ENCODE results near the gene SLC6A11. TPM values are rescaled to one million over a fixed set of nuclear protein-coding genes. Genes with fewer than 3 reads are reported as not detected.
A peak's percentile ranks its signal among the peaks of the same experiment; 100 is the strongest.

SLC6A11 gene
- total and polyA plus RNA-seq, 2 of the 13 experiments (the other 11 are each of a cell fraction or from before 2014, with no cell fraction given), result 17.9 to 34.5 TPM

DNA sequence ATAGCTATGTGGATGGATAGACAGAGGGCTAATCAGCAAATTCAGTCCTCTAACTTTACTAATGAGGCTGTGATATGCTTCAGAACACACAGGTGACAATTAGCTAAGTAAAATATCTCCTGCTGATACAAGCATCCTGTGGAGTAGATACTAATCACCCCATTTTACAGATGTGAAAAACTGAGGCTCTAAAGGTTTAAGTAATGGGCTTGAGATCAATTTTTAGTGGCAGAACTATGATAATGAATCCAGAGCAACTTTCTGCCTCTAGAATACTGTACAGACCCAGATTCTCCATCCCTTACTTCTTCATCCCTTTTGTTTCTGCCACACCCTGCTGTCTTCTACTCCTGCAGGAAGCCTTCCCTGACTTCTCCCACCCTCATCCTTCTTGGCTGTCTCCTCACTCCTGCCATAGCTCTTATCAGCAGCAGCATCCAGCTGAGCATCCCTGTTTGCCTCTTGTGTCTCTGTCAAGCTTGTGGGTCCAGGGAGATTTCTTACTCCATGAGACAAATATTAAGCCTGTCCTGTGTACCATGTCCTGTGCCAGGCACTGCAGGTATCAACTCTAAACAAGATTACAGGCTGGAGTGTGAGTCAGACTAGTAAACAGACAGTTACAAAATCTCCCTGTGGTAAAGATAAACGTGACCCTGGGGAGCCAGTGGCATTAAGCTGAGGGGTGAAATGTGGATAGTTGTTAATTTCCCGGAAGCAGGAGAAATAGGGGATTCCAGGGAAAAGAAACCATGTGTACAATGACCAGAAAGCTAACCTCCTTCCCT lies 39.2 kb downstream of the SLC6A11 start (continued):
- TF ChIP-seq ZBTB3 (CRISPR knock-in tag; IDR thresholded peaks at IDR 0.05; ENCODE audit: borderline replicate concordance, low read depth), result 0 out of 2 replicates have a peak, but pooled peaks have one; percentile 56
- TF ChIP-seq FOXP1 (IDR thresholded peaks at IDR 0.05), result peak; percentile 78
- peak; percentile 91 for TF ChIP-seq FOXP1 (CRISPR knock-in tag; IDR thresholded peaks at IDR 0.05)
- TF ChIP-seq JUN (CRISPR knock-in tag; IDR thresholded peaks at IDR 0.05), result 0 out of 2 replicates have a peak, but pooled peaks have one; percentile 52
- no peak for TF ChIP-seq AGO1 (IDR thresholded peaks at IDR 0.05; ENCODE audit: low read depth, low read length, poor library complexity, severe bottlenecking)
- peak; percentile 52; the same call in 1 of the 2 replicates for TF ChIP-seq CEBPB (IDR thresholded peaks at IDR 0.05; ENCODE audit: borderline replicate concordance, low read depth, low read length)
- 0 out of 2 replicates have a peak, but pooled peaks have one; percentile 51 for TF ChIP-seq SMAD3 (CRISPR knock-in tag; IDR thresholded peaks at IDR 0.05)
- TF ChIP-seq ZKSCAN8 (CRISPR knock-in tag; IDR thresholded peaks at IDR 0.05; ENCODE audit: borderline replicate concordance), result peak; percentile 41; the same call in 1 of the 2 replicates
- TF ChIP-seq HDAC1 (CRISPR knock-in tag; IDR thresholded peaks at IDR 0.05), result peak; percentile 16; the same call in 1 of the 2 replicates

- Histone ChIP-seq H3K79me2 (ENCODE audit: insufficient read depth, low read length) (no peaks in the 10 kb centered on the region), H3K4me3 (replicated peaks in 1 of 3; ENCODE audit: insufficient read depth in 1 of 3, low read depth in 2 of 3, low read length in 3 of 3) (no peak overlapping the region), H3K4me1 (ENCODE audit: insufficient read depth, low read length) (peaks cover 24% of the 10 kb centered on the region), H3K27me3 (ENCODE audit: control insufficient read depth in 1 of 2, insufficient read depth in 2 of 2, low read length in 2 of 2) (no peaks in the 10 kb centered on the region), H2AFZ (ENCODE audit: low read length) (no peak overlapping the region), H3K36me3 (replicated peaks in 1 of 2; ENCODE audit: control insufficient read depth in 1 of 2, insufficient read depth in 2 of 2, low read length in 2 of 2) (peaks cover 0 to 3% of the 10 kb centered on the region in 2 experiments; a peak in 2 of 5 replicates), H3K9me3 (ENCODE audit: low read length) (no peaks in the 10 kb centered on the region), H3K27ac (ENCODE audit: extremely low read length, insufficient read depth, low read length) (peak overlapping the region; percentile 39), H4K20me1 (ENCODE audit: insufficient read depth, low read length) (no peaks in the 10 kb centered on the region), H3K9ac (ENCODE audit: insufficient read depth, low read depth, low read length) (no peak overlapping the region), H3K4me2 (ENCODE audit: low read depth, low read length) (peak overlapping the region; percentile 16; the same call in 1 of the 2 replicates)
- no TSS peak for BruUV-seq (replicated peaks)
- intact Hi-C loops (cut with micrococcal nuclease; ENCODE audit: unreplicated experiment) (loop anchor here (1.0 kb wide), 1 partner anchor 44 kb away; no protein-coding TSS in a partner anchor), in situ Hi-C loops (cut with HindIII; ENCODE audit: extremely low pct_ligation_motif_present, low pct_unique_long_range_greater_than_20kb) (no loop called here)
- FAIRE-seq, result peak; percentile 18
- peak; percentile 48 for ATAC-seq
- DNase-seq (ENCODE audit: low spot score), result peak; percentile 22
- WGBS (ENCODE audit: low lambda C conversion rate), result 55% methylated on average over 8 of the region's 8 CpGs
- ChIA-PET CTCF (ENCODE audit: low intra/inter-chr PET ratio, low total read pairs) (no interaction called here), POLR2A (interaction anchor here (1.1 to 2.3 kb wide), 2 partner anchors 43 to 45 kb away, joined by 4 to 14 read pairs; no protein-coding TSS in a partner anchor)
- TF ChIP-seq KDM1A (CRISPR knock-in tag; IDR thresholded peaks at IDR 0.05) (peak; percentile 65; the same call in 1 of the 2 replicates), HNF4A (CRISPR knock-in tag; IDR thresholded peaks at IDR 0.05) (peak; percentile 83), HMG20B (CRISPR knock-in tag; conservative IDR thresholded peaks at IDR 0.05) (no peak), SIN3A (IDR thresholded peaks at IDR 0.05; ENCODE audit: borderline replicate concordance, low read depth, low read length) (0 out of 2 replicates have a peak, but pooled peaks have one; percentile 5), SOX6 (IDR thresholded peaks at IDR 0.05) (no peak), SOX6 (CRISPR knock-in tag; IDR thresholded peaks at IDR 0.05) (0 out of 2 replicates have a peak, but pooled peaks have one; percentile 28), HDAC1 (CRISPR knock-in tag; IDR thresholded peaks at IDR 0.05) (no peak; the same call in 1 of the 2 replicates), CCAR2 (optimal IDR thresholded peaks at IDR 0.05; ENCODE audit: low read depth, low read length) (no peak), BCL6 (CRISPR knock-in tag; IDR thresholded peaks at IDR 0.05) (no peak), MTA1 (CRISPR knock-in tag; IDR thresholded peaks at IDR 0.05; ENCODE audit: borderline replicate concordance) (no peak), ZBTB7B (CRISPR knock-in tag; IDR thresholded peaks at IDR 0.05) (no peak), ZNF138 (CRISPR knock-in tag; IDR thresholded peaks at IDR 0.05; ENCODE audit: low read depth) (no peak), ZFY (CRISPR knock-in tag; IDR thresholded peaks at IDR 0.05) (peak; percentile 59), FOXC1 (CRISPR knock-in tag; IDR thresholded peaks at IDR 0.05; ENCODE audit: borderline replicate concordance) (no peak), ZNF605 (CRISPR knock-in tag; IDR thresholded peaks at IDR 0.05) (0 out of 2 replicates have a peak, but pooled peaks have one; percentile 62)
- TF ChIP-seq, protein P1, sequence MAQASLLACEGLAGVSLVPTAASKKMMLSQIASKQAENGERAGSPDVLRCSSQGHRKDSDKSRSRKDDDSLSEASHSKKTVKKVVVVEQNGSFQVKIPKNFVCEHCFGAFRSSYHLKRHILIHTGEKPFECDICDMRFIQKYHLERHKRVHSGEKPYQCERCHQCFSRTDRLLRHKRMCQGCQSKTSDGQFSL (CRISPR knock-in tag; IDR thresholded peaks at IDR 0.05), result no peak
These were observed 40.0 kb downstream of the SLC6A11 start for GRCh38 chr3:10855871-10856662.

Data from HepG2 (cell line).